ENCODE results near the gene ATXN10.

DNA sequence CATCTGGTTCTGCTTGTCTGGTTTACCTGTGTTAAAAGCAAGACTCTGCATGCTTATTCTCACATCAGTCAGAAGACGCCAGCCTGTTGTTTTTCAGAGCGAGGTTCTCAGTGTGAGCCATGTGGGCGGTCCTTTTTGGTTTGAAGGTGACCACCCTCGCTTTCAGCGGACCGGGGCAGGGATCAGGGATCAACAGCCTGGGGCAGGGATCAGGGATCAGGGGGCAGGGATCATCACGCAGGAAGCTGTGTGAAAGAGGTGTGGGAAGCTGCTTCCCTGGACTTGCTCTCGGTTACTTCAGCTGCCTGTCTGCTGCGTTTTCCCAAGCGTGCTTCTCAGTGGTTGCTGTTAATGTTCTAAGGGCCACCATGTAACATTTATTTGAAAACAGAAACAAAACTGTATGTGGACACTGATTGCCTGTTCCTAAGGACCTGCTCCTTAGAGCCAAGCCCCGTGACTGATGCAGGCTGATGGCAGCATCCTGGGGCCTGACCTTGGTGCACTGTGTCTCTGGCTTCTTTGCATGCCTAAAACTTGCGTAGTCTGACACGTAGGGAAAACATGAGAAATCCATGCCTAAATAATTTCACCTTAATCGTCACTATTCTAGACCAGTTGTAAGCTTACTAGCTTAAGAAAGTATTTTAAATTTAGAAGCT lies 146.9 kb downstream of the ATXN10 start:
- TF ChIP-seq POLR2A (IDR thresholded peaks at IDR 0.05): peak in 1 of 2 donors; percentile 2
- TF ChIP-seq, protein P1, sequence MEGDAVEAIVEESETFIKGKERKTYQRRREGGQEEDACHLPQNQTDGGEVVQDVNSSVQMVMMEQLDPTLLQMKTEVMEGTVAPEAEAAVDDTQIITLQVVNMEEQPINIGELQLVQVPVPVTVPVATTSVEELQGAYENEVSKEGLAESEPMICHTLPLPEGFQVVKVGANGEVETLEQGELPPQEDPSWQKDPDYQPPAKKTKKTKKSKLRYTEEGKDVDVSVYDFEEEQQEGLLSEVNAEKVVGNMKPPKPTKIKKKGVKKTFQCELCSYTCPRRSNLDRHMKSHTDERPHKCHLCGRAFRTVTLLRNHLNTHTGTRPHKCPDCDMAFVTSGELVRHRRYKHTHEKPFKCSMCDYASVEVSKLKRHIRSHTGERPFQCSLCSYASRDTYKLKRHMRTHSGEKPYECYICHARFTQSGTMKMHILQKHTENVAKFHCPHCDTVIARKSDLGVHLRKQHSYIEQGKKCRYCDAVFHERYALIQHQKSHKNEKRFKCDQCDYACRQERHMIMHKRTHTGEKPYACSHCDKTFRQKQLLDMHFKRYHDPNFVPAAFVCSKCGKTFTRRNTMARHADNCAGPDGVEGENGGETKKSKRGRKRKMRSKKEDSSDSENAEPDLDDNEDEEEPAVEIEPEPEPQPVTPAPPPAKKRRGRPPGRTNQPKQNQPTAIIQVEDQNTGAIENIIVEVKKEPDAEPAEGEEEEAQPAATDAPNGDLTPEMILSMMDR (IDR thresholded peaks at IDR 0.05): no peak
